ENCODE data around the gene MRPS26. TPM values are rescaled to one million over a fixed set of nuclear protein-coding genes. Genes with fewer than 3 reads are reported as not detected.

MRPS26 gene
- total RNA-seq, 1 experiment from 2014 or later, result 52.7 TPM

DNA sequence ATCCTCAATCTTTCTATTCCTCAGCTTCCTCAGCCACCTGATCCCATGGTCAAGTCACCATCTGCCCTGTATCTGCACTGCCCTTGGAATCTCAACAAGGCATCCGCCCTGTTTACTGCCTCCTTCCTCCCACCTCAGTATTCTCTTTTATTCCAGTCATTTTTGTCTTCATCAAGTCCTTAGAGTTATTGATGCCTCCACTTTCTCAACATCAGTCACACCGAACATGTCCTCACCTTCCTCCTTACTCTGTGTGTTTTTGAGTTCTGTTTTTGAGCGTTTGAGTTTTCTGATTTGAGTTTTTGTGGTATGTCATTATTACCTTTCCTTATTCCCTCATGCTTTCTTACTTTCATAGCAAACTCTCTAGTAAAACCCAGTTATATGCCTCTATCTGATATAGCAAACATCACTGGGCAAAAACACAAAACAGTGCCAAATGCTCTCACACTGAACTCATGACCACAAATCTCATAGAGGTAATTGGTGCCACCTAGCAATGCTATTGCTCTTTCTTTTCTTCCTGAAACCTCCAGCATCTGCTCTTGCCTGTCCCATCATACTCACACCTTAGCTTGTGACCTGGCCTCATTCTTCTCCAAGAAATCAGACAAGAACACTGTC is 14.2 kb upstream of the MRPS26 start:
- ChIA-PET POLR2A (no interaction called here), CTCF (no interaction called here)
- Histone ChIP-seq H3K4me1 (ENCODE audit: control insufficient read depth, insufficient read depth, low read length) (no peaks in the 10 kb centered on the region), H3K36me3 (ENCODE audit: control insufficient read depth, insufficient read depth, low read length) (0 out of 2 replicates have a peak, but pooled peaks cover 2% of the 10 kb centered on the region), H3K27me3 (ENCODE audit: control insufficient read depth, insufficient read depth, low read length) (no peaks in the 10 kb centered on the region), H3K27ac (ENCODE audit: low read length) (no peak overlapping the region), H3K4me3 (ENCODE audit: low read depth in 2 of 2, low read length in 2 of 2) (no peak overlapping the region), H3K9me3 (ENCODE audit: control insufficient read depth, insufficient read depth, low read depth, low read length) (no peaks in the 10 kb centered on the region)
- BruUV-seq (replicated peaks), result no TSS peak
- DNase-seq (ENCODE audit: low read depth, low spot score), result no peak
- in situ Hi-C loops (cut with HindIII; ENCODE audit: low pct_unique_long_range_greater_than_20kb, low sequenced_read_pairs), result no loop called here
- intact Hi-C loops (cut with micrococcal nuclease; ENCODE audit: unreplicated experiment), result no loop called here
- TF ChIP-seq SIN3A (IDR thresholded peaks at IDR 0.05; ENCODE audit: borderline replicate concordance, insufficient read depth, low read depth, low read length) (no peak), POLR2AphosphoS5 (IDR thresholded peaks at IDR 0.05; ENCODE audit: low read depth, low read length) (no peak), TCF7L2 (IDR thresholded peaks at IDR 0.05; ENCODE audit: low read depth, low read length) (no peak)
- TF ChIP-seq, protein P1, sequence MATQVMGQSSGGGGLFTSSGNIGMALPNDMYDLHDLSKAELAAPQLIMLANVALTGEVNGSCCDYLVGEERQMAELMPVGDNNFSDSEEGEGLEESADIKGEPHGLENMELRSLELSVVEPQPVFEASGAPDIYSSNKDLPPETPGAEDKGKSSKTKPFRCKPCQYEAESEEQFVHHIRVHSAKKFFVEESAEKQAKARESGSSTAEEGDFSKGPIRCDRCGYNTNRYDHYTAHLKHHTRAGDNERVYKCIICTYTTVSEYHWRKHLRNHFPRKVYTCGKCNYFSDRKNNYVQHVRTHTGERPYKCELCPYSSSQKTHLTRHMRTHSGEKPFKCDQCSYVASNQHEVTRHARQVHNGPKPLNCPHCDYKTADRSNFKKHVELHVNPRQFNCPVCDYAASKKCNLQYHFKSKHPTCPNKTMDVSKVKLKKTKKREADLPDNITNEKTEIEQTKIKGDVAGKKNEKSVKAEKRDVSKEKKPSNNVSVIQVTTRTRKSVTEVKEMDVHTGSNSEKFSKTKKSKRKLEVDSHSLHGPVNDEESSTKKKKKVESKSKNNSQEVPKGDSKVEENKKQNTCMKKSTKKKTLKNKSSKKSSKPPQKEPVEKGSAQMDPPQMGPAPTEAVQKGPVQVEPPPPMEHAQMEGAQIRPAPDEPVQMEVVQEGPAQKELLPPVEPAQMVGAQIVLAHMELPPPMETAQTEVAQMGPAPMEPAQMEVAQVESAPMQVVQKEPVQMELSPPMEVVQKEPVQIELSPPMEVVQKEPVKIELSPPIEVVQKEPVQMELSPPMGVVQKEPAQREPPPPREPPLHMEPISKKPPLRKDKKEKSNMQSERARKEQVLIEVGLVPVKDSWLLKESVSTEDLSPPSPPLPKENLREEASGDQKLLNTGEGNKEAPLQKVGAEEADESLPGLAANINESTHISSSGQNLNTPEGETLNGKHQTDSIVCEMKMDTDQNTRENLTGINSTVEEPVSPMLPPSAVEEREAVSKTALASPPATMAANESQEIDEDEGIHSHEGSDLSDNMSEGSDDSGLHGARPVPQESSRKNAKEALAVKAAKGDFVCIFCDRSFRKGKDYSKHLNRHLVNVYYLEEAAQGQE (IDR thresholded peaks at IDR 0.05; ENCODE audit: insufficient read depth in 1 of 2, low read depth in 2 of 2, low read length in 1 of 2), result no peak
- TF ChIP-seq, protein P2, sequence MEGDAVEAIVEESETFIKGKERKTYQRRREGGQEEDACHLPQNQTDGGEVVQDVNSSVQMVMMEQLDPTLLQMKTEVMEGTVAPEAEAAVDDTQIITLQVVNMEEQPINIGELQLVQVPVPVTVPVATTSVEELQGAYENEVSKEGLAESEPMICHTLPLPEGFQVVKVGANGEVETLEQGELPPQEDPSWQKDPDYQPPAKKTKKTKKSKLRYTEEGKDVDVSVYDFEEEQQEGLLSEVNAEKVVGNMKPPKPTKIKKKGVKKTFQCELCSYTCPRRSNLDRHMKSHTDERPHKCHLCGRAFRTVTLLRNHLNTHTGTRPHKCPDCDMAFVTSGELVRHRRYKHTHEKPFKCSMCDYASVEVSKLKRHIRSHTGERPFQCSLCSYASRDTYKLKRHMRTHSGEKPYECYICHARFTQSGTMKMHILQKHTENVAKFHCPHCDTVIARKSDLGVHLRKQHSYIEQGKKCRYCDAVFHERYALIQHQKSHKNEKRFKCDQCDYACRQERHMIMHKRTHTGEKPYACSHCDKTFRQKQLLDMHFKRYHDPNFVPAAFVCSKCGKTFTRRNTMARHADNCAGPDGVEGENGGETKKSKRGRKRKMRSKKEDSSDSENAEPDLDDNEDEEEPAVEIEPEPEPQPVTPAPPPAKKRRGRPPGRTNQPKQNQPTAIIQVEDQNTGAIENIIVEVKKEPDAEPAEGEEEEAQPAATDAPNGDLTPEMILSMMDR (IDR thresholded peaks at IDR 0.05), result no peak
- no peak for ATAC-seq

DNA sequence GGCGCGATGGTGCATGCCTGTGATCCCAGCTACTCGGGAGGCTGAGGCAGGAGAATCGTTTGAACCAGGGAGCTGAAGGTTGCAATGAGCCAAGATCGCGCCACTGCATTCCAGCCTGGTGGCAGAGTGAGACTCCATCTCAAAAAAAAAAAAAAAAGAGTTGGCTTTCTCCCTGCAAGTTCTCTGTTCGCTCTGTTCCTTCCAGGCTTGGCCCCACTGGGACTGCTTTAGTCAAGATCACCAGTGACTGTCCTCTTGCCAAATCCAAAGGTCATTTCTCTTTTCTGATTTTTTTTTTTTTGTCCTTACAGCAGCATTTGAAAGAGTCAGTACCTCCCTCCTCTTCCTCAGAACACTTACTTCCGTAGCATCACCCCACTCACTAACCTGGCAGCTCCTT is 13.2 kb upstream of the MRPS26 start:
- BruUV-seq (replicated peaks), result no TSS peak
- ATAC-seq (no peak), DNase-seq (ENCODE audit: low read depth, low spot score) (no peak)
- in situ Hi-C loops (cut with HindIII; ENCODE audit: low pct_unique_long_range_greater_than_20kb, low sequenced_read_pairs) (no loop called here), intact Hi-C loops (cut with micrococcal nuclease; ENCODE audit: unreplicated experiment) (no loop called here)
- H3K36me3 ChIP-seq (ENCODE audit: control insufficient read depth, insufficient read depth, low read length), result no peaks in the 10 kb centered on the region
- H3K27me3 ChIP-seq (ENCODE audit: control insufficient read depth, insufficient read depth, low read length), result no peaks in the 10 kb centered on the region
- ChIA-PET CTCF (no interaction called here), POLR2A (no interaction called here)
- no peaks in the 10 kb centered on the region for H3K4me1 ChIP-seq (ENCODE audit: control insufficient read depth, insufficient read depth, low read length)
- no peaks in the 10 kb centered on the region for H3K9me3 ChIP-seq (ENCODE audit: control insufficient read depth, insufficient read depth, low read depth, low read length)
- H3K27ac ChIP-seq (ENCODE audit: low read length), result no peak overlapping the region
- TF ChIP-seq, protein P1 (IDR thresholded peaks at IDR 0.05; ENCODE audit: insufficient read depth in 1 of 2, low read depth in 2 of 2, low read length in 1 of 2), result no peak
- TF ChIP-seq POLR2AphosphoS5 (IDR thresholded peaks at IDR 0.05; ENCODE audit: low read depth, low read length) (no peak), SIN3A (IDR thresholded peaks at IDR 0.05; ENCODE audit: borderline replicate concordance, insufficient read depth, low read depth, low read length) (no peak), TCF7L2 (IDR thresholded peaks at IDR 0.05; ENCODE audit: low read depth, low read length) (no peak)
- TF ChIP-seq, protein P2 (IDR thresholded peaks at IDR 0.05), result no peak
- no peak overlapping the region for H3K4me3 ChIP-seq (ENCODE audit: low read depth in 2 of 2, low read length in 2 of 2)

Measured in Panc1 (cell line).